ENCODE results near the gene FFAR3. TPM values are rescaled to one million over a fixed set of nuclear protein-coding genes. Genes with fewer than 3 reads are reported as not detected.
A peak's percentile ranks its signal among the peaks of the same experiment; 100 is the strongest.

The FFAR3 gene
- total and polyA plus RNA-seq, 4 donors, result 0.33 TPM; not detected in 3

DNA sequence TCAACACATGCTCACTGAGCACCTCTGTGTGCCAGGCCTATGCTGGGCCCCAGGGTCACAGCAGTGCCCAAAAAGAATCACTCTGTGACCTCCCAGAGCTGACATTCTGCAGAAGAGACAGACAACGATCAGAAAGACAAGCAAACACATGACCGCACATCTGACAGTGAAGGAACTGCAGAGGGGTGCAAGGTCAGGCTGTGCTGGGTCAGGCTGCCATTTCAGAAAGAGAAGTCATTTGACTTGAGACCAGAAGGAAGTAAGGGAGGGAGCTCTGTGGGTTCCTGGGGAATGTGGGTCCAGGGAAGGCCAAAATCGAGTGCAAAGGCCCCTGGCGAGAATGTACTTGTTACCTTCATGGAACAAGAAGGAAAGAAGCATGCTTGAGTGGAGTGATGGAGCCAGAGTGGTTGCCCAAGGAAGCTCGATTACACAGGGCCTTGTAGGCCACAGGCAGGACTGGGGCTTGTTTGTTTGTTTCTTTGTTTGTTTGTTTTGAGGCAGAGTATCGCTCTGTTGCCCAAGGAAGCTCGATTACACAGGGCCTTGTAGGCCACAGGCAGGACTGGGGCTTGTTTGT lies 40.7 kb upstream of the FFAR3 start:
- TF ChIP-seq, protein P1, sequence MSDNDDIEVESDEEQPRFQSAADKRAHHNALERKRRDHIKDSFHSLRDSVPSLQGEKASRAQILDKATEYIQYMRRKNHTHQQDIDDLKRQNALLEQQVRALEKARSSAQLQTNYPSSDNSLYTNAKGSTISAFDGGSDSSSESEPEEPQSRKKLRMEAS (IDR thresholded peaks at IDR 0.05), result no peak
- TF ChIP-seq, protein P2, sequence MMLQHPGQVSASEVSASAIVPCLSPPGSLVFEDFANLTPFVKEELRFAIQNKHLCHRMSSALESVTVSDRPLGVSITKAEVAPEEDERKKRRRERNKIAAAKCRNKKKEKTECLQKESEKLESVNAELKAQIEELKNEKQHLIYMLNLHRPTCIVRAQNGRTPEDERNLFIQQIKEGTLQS (IDR thresholded peaks at IDR 0.05), result no peak
- TF ChIP-seq FOXA1 (IDR thresholded peaks at IDR 0.05), result no peak
- TF ChIP-seq NR2F2 (IDR thresholded peaks at IDR 0.05), result no peak
- TF ChIP-seq, protein P3, sequence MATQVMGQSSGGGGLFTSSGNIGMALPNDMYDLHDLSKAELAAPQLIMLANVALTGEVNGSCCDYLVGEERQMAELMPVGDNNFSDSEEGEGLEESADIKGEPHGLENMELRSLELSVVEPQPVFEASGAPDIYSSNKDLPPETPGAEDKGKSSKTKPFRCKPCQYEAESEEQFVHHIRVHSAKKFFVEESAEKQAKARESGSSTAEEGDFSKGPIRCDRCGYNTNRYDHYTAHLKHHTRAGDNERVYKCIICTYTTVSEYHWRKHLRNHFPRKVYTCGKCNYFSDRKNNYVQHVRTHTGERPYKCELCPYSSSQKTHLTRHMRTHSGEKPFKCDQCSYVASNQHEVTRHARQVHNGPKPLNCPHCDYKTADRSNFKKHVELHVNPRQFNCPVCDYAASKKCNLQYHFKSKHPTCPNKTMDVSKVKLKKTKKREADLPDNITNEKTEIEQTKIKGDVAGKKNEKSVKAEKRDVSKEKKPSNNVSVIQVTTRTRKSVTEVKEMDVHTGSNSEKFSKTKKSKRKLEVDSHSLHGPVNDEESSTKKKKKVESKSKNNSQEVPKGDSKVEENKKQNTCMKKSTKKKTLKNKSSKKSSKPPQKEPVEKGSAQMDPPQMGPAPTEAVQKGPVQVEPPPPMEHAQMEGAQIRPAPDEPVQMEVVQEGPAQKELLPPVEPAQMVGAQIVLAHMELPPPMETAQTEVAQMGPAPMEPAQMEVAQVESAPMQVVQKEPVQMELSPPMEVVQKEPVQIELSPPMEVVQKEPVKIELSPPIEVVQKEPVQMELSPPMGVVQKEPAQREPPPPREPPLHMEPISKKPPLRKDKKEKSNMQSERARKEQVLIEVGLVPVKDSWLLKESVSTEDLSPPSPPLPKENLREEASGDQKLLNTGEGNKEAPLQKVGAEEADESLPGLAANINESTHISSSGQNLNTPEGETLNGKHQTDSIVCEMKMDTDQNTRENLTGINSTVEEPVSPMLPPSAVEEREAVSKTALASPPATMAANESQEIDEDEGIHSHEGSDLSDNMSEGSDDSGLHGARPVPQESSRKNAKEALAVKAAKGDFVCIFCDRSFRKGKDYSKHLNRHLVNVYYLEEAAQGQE (IDR thresholded peaks at IDR 0.05), result no peak
- TF ChIP-seq JUND (IDR thresholded peaks at IDR 0.05), result no peak
- Histone ChIP-seq H3K4me3 (ENCODE audit: low read depth in 1 of 3, low read length in 3 of 3) (no peak overlapping the region), H3K9me3 (ENCODE audit: control insufficient read depth in 4 of 4, low read length in 3 of 4) (no peaks in the 10 kb centered on the region), H3K27ac (ENCODE audit: low read depth in 1 of 2, low read length in 2 of 2) (no peak overlapping the region), H3K36me3 (ENCODE audit: control insufficient read depth in 4 of 4, insufficient read depth in 3 of 4, low read depth in 1 of 4, low read length in 3 of 4) (no peaks in the 10 kb centered on the region), H3K27me3 (ENCODE audit: control insufficient read depth in 4 of 4, insufficient read depth in 4 of 4, low read length in 3 of 4) (no peaks in the 10 kb centered on the region), H3K9ac (ENCODE audit: low read depth in 1 of 2, low read length in 2 of 2) (no peak overlapping the region), H3K4me1 (ENCODE audit: control insufficient read depth in 4 of 4, insufficient read depth in 4 of 4, low read length in 3 of 4) (peaks cover 0 to 2% (median under 1%) of the 10 kb centered on the region in 4 donors)
- no peak for DNase-seq (ENCODE audit: low spot score)
- WGBS, result 81% methylated on average over 7 of the region's 7 CpGs

DNA sequence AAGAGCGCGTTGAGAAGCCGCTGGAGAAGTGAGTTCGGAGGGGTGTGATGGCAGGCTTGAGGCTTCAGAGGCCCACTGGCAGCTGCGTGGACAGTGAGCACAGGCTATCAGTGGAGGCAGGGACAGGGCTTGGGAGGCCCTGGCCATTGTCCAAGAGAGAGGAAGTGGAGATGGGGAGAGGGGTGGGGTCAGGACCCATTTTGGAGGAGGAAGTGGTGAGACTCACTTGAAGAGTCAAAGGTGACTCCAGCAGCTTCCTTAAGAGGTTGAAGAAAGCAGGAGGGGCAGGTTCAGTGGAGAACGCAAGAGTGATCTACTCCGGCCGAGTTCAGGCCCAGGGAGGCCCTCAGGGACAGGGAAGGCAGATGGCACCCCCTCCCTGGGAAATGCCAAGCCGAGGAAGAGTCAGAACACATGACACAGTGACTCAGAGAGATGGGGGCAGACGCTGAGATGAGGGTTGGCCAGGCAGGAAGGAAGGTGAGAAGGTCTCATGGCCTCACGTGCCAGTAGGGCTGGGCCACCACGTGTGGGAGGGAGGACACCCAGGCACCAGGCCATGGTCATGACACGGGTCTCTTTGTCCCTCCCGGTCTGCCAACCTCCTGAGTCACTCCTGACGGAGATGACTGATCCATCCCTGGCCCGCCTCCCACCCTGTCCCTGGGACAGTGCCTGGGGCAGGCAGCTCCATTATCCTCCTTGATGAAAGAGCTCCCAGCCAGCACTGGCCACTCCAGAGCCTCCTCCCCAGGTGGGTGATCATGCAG lies 39.4 kb upstream of the FFAR3 start:
- Histone ChIP-seq H3K27ac (ENCODE audit: low read depth in 1 of 2, low read length in 2 of 2) (peak overlapping the region; percentile 13 to 19), H3K4me1 (ENCODE audit: control insufficient read depth in 4 of 4, insufficient read depth in 4 of 4, low read length in 3 of 4) (peaks cover 0 to 2% (median 0%) of the 10 kb centered on the region in 4 donors), H3K9ac (ENCODE audit: low read depth in 1 of 2, low read length in 2 of 2) (no peak overlapping the region), H3K36me3 (ENCODE audit: control insufficient read depth in 4 of 4, insufficient read depth in 3 of 4, low read depth in 1 of 4, low read length in 3 of 4) (no peaks in the 10 kb centered on the region), H3K9me3 (ENCODE audit: control insufficient read depth in 4 of 4, low read length in 3 of 4) (no peaks in the 10 kb centered on the region), H3K4me3 (ENCODE audit: low read depth in 1 of 3, low read length in 3 of 3) (no peak overlapping the region), H3K27me3 (ENCODE audit: control insufficient read depth in 4 of 4, insufficient read depth in 4 of 4, low read length in 3 of 4) (no peaks in the 10 kb centered on the region)
- peak in 1 of 2 donors; percentile 29 for TF ChIP-seq JUND (IDR thresholded peaks at IDR 0.05)
- TF ChIP-seq SP1 (IDR thresholded peaks at IDR 0.05), result no peak
- TF ChIP-seq YY1 (IDR thresholded peaks at IDR 0.05), result no peak
- TF ChIP-seq NR2F2 (IDR thresholded peaks at IDR 0.05), result peak; percentile 91
- TF ChIP-seq TAF1 (conservative IDR thresholded peaks at IDR 0.05), result no peak
- no peak for TF ChIP-seq GABPA (IDR thresholded peaks at IDR 0.05 in 1 of 2, conservative IDR thresholded peaks at IDR 0.05 in 1 of 2)
- 70% methylated on average over 16 of the region's 16 CpGs for WGBS
- no peak for DNase-seq (ENCODE audit: low spot score)

DNA sequence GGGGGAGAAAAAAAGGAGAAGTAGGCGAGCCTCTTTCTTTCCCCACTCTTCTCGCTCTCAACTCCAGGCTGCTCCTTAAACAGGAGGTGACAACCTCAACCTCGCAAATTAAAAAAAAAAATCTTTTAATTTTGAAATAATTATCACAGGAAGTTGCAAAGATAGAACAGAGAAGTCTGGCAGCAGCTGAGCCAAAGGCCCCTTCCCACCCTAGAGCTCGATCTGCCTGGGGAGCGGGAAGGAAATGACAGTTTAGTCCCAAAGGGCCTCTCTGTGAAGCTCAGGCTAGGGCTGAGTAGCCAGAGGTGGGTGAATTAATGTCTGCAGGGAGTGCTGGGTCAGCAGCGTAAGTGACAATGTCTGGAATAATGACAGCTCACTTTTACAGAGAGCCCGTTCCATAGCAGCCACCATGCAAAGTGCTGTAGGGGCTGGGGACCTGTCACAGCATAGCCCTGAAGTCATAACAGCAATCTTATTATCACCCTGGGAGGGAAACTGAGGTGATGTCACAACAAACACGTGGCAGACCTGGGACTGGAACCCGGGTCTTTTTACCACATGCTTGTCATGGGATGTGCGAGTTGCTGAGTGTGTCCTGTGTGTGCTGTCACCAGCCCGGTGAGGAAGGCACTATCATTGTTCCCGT lies 38.1 kb upstream of the FFAR3 start:
- H3K27me3 ChIP-seq (ENCODE audit: control insufficient read depth in 4 of 4, insufficient read depth in 4 of 4, low read length in 3 of 4), result no peaks in the 10 kb centered on the region
- no peaks in the 10 kb centered on the region for H3K9me3 ChIP-seq (ENCODE audit: control insufficient read depth in 4 of 4, low read length in 3 of 4)
- TF ChIP-seq GABPA (IDR thresholded peaks at IDR 0.05 in 1 of 2, conservative IDR thresholded peaks at IDR 0.05 in 1 of 2), result no peak
- TF ChIP-seq TAF1 (conservative IDR thresholded peaks at IDR 0.05), result no peak
- H3K4me3 ChIP-seq (ENCODE audit: low read depth in 1 of 3, low read length in 3 of 3), result no peak overlapping the region
- 74% methylated on average over 12 of the region's 12 CpGs for WGBS
- H3K36me3 ChIP-seq (ENCODE audit: control insufficient read depth in 4 of 4, insufficient read depth in 3 of 4, low read depth in 1 of 4, low read length in 3 of 4), result no peaks in the 10 kb centered on the region
- H3K27ac ChIP-seq (ENCODE audit: low read depth in 1 of 2, low read length in 2 of 2), result no peak overlapping the region
- H3K4me1 ChIP-seq (ENCODE audit: control insufficient read depth in 4 of 4, insufficient read depth in 4 of 4, low read length in 3 of 4), result peaks cover 0 to 2% (median 0%) of the 10 kb centered on the region in 4 donors
- DNase-seq (ENCODE audit: low spot score), result no peak
- H3K9ac ChIP-seq (ENCODE audit: low read depth in 1 of 2, low read length in 2 of 2), result no peak overlapping the region
